ENCODE data around the gene GTF2H2. TPM values are rescaled to one million over a fixed set of nuclear protein-coding genes. Genes with fewer than 3 reads are reported as not detected.
"Not testable (repeated sequence)": the region's sequence is repeated elsewhere in the genome, so short reads cannot be mapped to it uniquely, and the experiment has no call there.

The GTF2H2 gene
- polyA plus RNA-seq, 1 of the 3 experiments (the other 2 are of a cell fraction) = 11.0 TPM

- H3K9me2 ChIP-seq, POLR2A ChIA-PET: not testable (repeated sequence)
Observed at GRCh38 chr5:71088754-71089153, 21.3 kb upstream of the GTF2H2 start.

GRCh38 chr5:71086145-71086544, 18.7 kb upstream of the GTF2H2 start:
- POLR2A ChIA-PET, H3K9me2 ChIP-seq, DNase-seq: not testable (repeated sequence)

More at GRCh38 chr5:71088754-71089153, 21.3 kb upstream of the GTF2H2 start:
- DNase-seq; H3K4me1 ChIP-seq (ENCODE audit: control insufficient read depth in 1 of 2, insufficient read depth in 2 of 2, low read depth in 1 of 2, low read length in 1 of 2); H3K9me3 ChIP-seq; H3K79me2 ChIP-seq (ENCODE audit: insufficient read depth); H3K4me3 ChIP-seq (ENCODE audit: low read depth in 2 of 2, low read length in 1 of 2); H3K9ac ChIP-seq; H3K27ac ChIP-seq (ENCODE audit: low read depth in 2 of 2, low read length in 1 of 2); H3F3A ChIP-seq (replicated peaks; ENCODE audit: insufficient read depth); H3K36me3 ChIP-seq (replicated peaks in 1 of 2; ENCODE audit: control insufficient read depth in 1 of 2, insufficient read depth in 2 of 2, low read length in 1 of 2); H3K4me2 ChIP-seq; H3K27me3 ChIP-seq (ENCODE audit: insufficient read depth); H2AFZ ChIP-seq (ENCODE audit: low read depth); CTCF ChIA-PET; H4K20me1 ChIP-seq (ENCODE audit: insufficient read depth): not testable (repeated sequence)
- WGBS (ENCODE audit: low lambda C conversion rate) = 90% methylated on average over 1 of the region's 2 CpGs

GRCh38 chr5:71084280-71085063, 17.0 kb upstream of the GTF2H2 start:
- H3K27me3 ChIP-seq (ENCODE audit: insufficient read depth); DNase-seq; H3K4me1 ChIP-seq (ENCODE audit: control insufficient read depth in 1 of 2, insufficient read depth in 2 of 2, low read depth in 1 of 2, low read length in 1 of 2); H3K27ac ChIP-seq (ENCODE audit: low read depth in 2 of 2, low read length in 1 of 2); H3F3A ChIP-seq (replicated peaks; ENCODE audit: insufficient read depth); H3K4me3 ChIP-seq (ENCODE audit: low read depth in 2 of 2, low read length in 1 of 2); H3K9me2 ChIP-seq; H4K20me1 ChIP-seq (ENCODE audit: insufficient read depth); H2AFZ ChIP-seq (ENCODE audit: low read depth); H3K36me3 ChIP-seq (replicated peaks in 1 of 2; ENCODE audit: control insufficient read depth in 1 of 2, insufficient read depth in 2 of 2, low read length in 1 of 2); H3K79me2 ChIP-seq (ENCODE audit: insufficient read depth); H3K4me2 ChIP-seq; H3K9ac ChIP-seq; CTCF ChIA-PET; H3K9me3 ChIP-seq; POLR2A ChIA-PET: not testable (repeated sequence)
- WGBS (ENCODE audit: low lambda C conversion rate) = no CpG with 5 or more reads among the region's 3 CpGs

More at GRCh38 chr5:71086145-71086544, 18.7 kb upstream of the GTF2H2 start:
- WGBS (ENCODE audit: low lambda C conversion rate) = no CpG with 5 or more reads among the region's 1 CpG
- H3K4me1 ChIP-seq (ENCODE audit: control insufficient read depth in 1 of 2, insufficient read depth in 2 of 2, low read depth in 1 of 2, low read length in 1 of 2); H3K27me3 ChIP-seq (ENCODE audit: insufficient read depth); H3K9ac ChIP-seq; H3F3A ChIP-seq (replicated peaks; ENCODE audit: insufficient read depth); H3K79me2 ChIP-seq (ENCODE audit: insufficient read depth); H2AFZ ChIP-seq (ENCODE audit: low read depth); CTCF ChIA-PET; H3K9me3 ChIP-seq; H3K4me2 ChIP-seq; H3K36me3 ChIP-seq (replicated peaks in 1 of 2; ENCODE audit: control insufficient read depth in 1 of 2, insufficient read depth in 2 of 2, low read length in 1 of 2); H3K27ac ChIP-seq (ENCODE audit: low read depth in 2 of 2, low read length in 1 of 2); H4K20me1 ChIP-seq (ENCODE audit: insufficient read depth); H3K4me3 ChIP-seq (ENCODE audit: low read depth in 2 of 2, low read length in 1 of 2): not testable (repeated sequence)

- H3F3A ChIP-seq (replicated peaks; ENCODE audit: insufficient read depth); H3K4me1 ChIP-seq (ENCODE audit: control insufficient read depth in 1 of 2, insufficient read depth in 2 of 2, low read depth in 1 of 2, low read length in 1 of 2); H3K79me2 ChIP-seq (ENCODE audit: insufficient read depth); H3K36me3 ChIP-seq (replicated peaks in 1 of 2; ENCODE audit: control insufficient read depth in 1 of 2, insufficient read depth in 2 of 2, low read length in 1 of 2); H2AFZ ChIP-seq (ENCODE audit: low read depth); POLR2A ChIA-PET; H3K4me3 ChIP-seq (ENCODE audit: low read depth in 2 of 2, low read length in 1 of 2); CTCF ChIA-PET; H3K27ac ChIP-seq (ENCODE audit: low read depth in 2 of 2, low read length in 1 of 2); H3K9me3 ChIP-seq; H3K27me3 ChIP-seq (ENCODE audit: insufficient read depth); DNase-seq; H3K9me2 ChIP-seq; H4K20me1 ChIP-seq (ENCODE audit: insufficient read depth); H3K9ac ChIP-seq; H3K4me2 ChIP-seq: not testable (repeated sequence)
- no CpG with 5 or more reads among the region's 7 CpGs for WGBS (ENCODE audit: low lambda C conversion rate)
Observed at GRCh38 chr5:71082898-71083297, 15.4 kb upstream of the GTF2H2 start.

- H3K9me3 ChIP-seq; H3K27me3 ChIP-seq (ENCODE audit: insufficient read depth); H3K4me1 ChIP-seq (ENCODE audit: control insufficient read depth in 1 of 2, insufficient read depth in 2 of 2, low read depth in 1 of 2, low read length in 1 of 2); POLR2A ChIA-PET; H3K9ac ChIP-seq; H2AFZ ChIP-seq (ENCODE audit: low read depth); DNase-seq; H3K79me2 ChIP-seq (ENCODE audit: insufficient read depth); H3K9me2 ChIP-seq; H3K4me2 ChIP-seq; H3F3A ChIP-seq (replicated peaks; ENCODE audit: insufficient read depth); H3K27ac ChIP-seq (ENCODE audit: low read depth in 2 of 2, low read length in 1 of 2); CTCF ChIA-PET; H3K36me3 ChIP-seq (replicated peaks in 1 of 2; ENCODE audit: control insufficient read depth in 1 of 2, insufficient read depth in 2 of 2, low read length in 1 of 2); H4K20me1 ChIP-seq (ENCODE audit: insufficient read depth); H3K4me3 ChIP-seq (ENCODE audit: low read depth in 2 of 2, low read length in 1 of 2): not testable (repeated sequence)
- no CpG with 5 or more reads among the region's 2 CpGs for WGBS (ENCODE audit: low lambda C conversion rate)
Observed at GRCh38 chr5:71082340-71082739, 14.9 kb upstream of the GTF2H2 start.

- H3K4me1 ChIP-seq (ENCODE audit: control insufficient read depth in 1 of 2, insufficient read depth in 2 of 2, low read depth in 1 of 2, low read length in 1 of 2); H3K9me3 ChIP-seq; H3K36me3 ChIP-seq (replicated peaks in 1 of 2; ENCODE audit: control insufficient read depth in 1 of 2, insufficient read depth in 2 of 2, low read length in 1 of 2); H3K4me3 ChIP-seq (ENCODE audit: low read depth in 2 of 2, low read length in 1 of 2); H3K79me2 ChIP-seq (ENCODE audit: insufficient read depth); H3K27me3 ChIP-seq (ENCODE audit: insufficient read depth); H3F3A ChIP-seq (replicated peaks; ENCODE audit: insufficient read depth); H2AFZ ChIP-seq (ENCODE audit: low read depth); CTCF ChIA-PET; DNase-seq; H3K9me2 ChIP-seq; POLR2A ChIA-PET; H3K27ac ChIP-seq (ENCODE audit: low read depth in 2 of 2, low read length in 1 of 2); H3K9ac ChIP-seq; H4K20me1 ChIP-seq (ENCODE audit: insufficient read depth); H3K4me2 ChIP-seq: not testable (repeated sequence)
- WGBS (ENCODE audit: low lambda C conversion rate) = 86% methylated on average over 1 of the region's 1 CpG
Observed at GRCh38 chr5:71061322-71061721, 6.2 kb downstream of the GTF2H2 start.
